ENCODE results near the gene ASB13. TPM values are rescaled to one million over a fixed set of nuclear protein-coding genes. Genes with fewer than 3 reads are reported as not detected.

ASB13 gene
- total RNA-seq, 4 donors from 2014 or later, result 9.9 to 27.7 (median 14.2) TPM

DNA sequence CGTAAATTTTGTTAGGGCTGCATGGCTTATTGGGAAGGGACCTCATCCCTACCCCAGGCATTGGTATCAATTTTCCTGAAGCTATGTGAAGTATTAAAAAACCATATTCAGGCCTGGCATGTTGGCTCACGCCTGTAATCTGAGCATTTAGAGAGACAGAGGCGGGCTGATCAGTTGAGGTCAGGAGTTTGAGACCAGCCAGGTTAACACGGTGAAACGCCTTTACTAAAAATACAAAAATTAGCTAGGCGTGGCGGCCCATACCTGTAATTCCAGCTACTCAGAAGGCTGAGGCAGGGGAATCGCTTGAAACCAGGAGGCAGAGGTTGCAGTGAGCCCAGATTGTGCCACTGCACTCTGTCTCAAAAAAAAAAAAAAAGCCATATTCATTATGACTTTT is 25.4 kb upstream of the ASB13 start:
- Histone ChIP-seq H3K9me3 (no peaks in the 10 kb centered on the region), H3K27ac (peak overlapping the region; percentile 77 to 79 (median 77)), H3K27me3 (no peaks in the 10 kb centered on the region), H3K4me3 (replicated peaks in 1 of 3) (peak overlapping the region in 1 of 3 donors; percentile 64), H3K36me3 (no peaks in the 10 kb centered on the region), H3K4me1 (peaks cover 23 to 24% of the 10 kb centered on the region in 2 donors)
- TF ChIP-seq, protein P1, sequence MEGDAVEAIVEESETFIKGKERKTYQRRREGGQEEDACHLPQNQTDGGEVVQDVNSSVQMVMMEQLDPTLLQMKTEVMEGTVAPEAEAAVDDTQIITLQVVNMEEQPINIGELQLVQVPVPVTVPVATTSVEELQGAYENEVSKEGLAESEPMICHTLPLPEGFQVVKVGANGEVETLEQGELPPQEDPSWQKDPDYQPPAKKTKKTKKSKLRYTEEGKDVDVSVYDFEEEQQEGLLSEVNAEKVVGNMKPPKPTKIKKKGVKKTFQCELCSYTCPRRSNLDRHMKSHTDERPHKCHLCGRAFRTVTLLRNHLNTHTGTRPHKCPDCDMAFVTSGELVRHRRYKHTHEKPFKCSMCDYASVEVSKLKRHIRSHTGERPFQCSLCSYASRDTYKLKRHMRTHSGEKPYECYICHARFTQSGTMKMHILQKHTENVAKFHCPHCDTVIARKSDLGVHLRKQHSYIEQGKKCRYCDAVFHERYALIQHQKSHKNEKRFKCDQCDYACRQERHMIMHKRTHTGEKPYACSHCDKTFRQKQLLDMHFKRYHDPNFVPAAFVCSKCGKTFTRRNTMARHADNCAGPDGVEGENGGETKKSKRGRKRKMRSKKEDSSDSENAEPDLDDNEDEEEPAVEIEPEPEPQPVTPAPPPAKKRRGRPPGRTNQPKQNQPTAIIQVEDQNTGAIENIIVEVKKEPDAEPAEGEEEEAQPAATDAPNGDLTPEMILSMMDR (IDR thresholded peaks at IDR 0.05), result no peak
- peak in 1 of 2 donors; percentile 28 for TF ChIP-seq POLR2A (IDR thresholded peaks at IDR 0.05)
- intact Hi-C loops (cut with DNase I), result no loop called here
- 31 to 60% methylated on average over 8 of the region's 8 CpGs for WGBS, 2 donors
- peak; percentile 64 to 72 for DNase-seq

DNA sequence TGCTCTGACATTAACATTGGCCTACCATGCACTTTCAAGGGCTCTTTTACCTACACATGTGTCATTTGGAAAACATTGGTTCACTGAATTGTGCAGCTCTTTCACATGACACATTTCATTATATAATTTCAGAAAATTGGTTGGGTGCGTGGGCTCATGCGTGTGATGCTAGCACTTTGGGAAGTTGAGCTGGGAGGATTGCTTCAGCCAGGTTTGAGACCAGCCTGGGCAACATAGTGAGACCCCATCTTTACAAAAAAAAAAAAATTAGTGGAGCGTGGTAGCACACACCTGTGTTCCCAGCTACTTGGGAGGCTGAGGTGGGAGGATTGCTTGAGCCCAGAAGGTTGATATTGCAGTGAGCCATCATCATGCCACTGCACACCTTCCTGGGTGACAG is 22.2 kb upstream of the ASB13 start:
- intact Hi-C loops (cut with DNase I), result loop anchor here (5.0 to 10.0 kb wide), 2 partner anchors 126 to 184 kb away; partner anchors contain the start of gene GDI2
- Histone ChIP-seq H3K36me3 (no peaks in the 10 kb centered on the region), H3K9me3 (no peaks in the 10 kb centered on the region), H3K4me1 (peaks cover 16 to 27% of the 10 kb centered on the region in 2 donors), H3K27ac (no peak overlapping the region), H3K4me3 (replicated peaks in 1 of 3) (no peak overlapping the region), H3K27me3 (no peaks in the 10 kb centered on the region)
- WGBS, 2 donors, result 93 to 97% methylated on average over 3 of the region's 3 CpGs
- TF ChIP-seq POLR2A (IDR thresholded peaks at IDR 0.05), result no peak
- TF ChIP-seq, protein P1 (IDR thresholded peaks at IDR 0.05), result no peak
- no peak for DNase-seq

DNA sequence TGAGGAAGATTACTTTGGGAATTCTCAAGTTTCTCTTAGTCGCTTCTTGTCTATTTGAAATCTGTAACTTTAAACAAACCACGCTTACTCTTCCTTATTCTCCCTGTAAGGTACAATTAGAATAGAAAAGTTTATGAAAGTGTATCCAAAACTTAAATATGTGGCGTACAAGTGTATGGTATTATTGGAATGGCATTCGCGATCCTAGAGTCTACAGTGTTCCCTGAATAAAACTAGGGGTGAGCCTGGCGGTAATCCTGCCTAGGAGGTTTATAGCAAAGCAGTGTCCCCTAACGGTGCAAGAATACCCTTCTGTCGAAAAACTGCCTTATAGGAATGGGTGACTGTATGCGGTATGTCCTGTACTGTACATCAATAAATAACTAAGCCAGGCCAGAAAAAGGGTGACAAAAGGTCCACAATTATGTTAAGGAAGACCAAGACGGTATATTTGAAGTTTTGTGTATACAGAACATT is 19.4 kb upstream of the ASB13 start:
- Histone ChIP-seq H3K27ac (peak overlapping the region in 2 of 3 donors; percentile 71 to 86), H3K9me3 (no peaks in the 10 kb centered on the region), H3K4me3 (replicated peaks in 1 of 3) (peak overlapping the region in 2 of 3 donors; percentile 96 to 98), H3K36me3 (no peaks in the 10 kb centered on the region), H3K4me1 (peaks cover 4 to 14% of the 10 kb centered on the region in 2 donors), H3K27me3 (no peaks in the 10 kb centered on the region)
- 9 to 11% methylated on average over 10 of the region's 10 CpGs for WGBS, 2 donors
- TF ChIP-seq, protein P1 (IDR thresholded peaks at IDR 0.05), result no peak
- TF ChIP-seq POLR2A (IDR thresholded peaks at IDR 0.05), result no peak
- intact Hi-C loops (cut with DNase I), result loop anchor here (5.0 to 10.0 kb wide), 2 partner anchors 129 to 186 kb away; partner anchors contain the start of gene GDI2
- no peak for DNase-seq

DNA sequence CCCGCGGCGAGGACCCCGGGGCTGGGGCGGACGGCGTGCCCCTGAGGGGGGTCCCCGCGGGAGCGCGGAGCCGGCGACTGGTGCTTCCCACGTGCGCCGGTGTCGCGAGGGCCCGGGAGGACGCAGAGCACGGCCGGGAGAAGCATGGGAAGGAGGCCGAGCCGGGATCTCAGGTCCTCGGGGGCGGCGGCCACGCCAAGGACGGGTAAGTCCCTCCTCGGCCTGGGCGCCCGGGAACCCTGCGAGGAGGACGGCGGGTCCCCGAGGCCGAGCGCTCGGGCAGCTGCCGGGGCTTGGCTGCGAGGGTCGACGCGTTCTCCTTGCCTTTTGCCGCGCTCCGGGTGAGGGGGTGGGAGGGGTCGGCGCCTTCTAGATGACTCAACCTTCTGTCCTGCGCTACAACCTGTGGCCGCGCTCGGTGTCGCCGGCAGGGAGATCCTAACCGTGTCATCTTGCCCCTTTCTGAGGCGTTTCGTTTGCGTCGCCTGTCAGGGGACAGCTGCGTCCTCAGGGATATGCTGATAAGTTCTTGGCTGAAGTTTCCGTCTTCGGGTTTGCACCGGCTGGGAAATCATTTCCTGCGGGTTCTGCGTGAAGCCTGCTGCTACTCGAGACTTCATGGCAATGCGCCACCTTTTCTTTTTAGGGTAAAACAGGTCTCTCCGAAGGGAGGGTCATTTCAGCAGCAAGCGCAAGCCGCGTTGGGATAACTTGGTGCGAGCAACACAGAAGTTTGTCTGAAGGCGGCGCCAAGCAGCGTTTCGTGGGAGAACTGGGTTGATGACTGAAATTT is 18.8 kb upstream of the ASB13 start:
- H3K4me1 ChIP-seq, result peaks cover 4 to 14% of the 10 kb centered on the region in 2 donors
- peak; percentile 74 to 80 for DNase-seq
- H3K27ac ChIP-seq, result peak overlapping the region; percentile 50 to 86 (median 71)
- intact Hi-C loops (cut with DNase I), result loop anchor here (5.0 to 10.0 kb wide), 2 partner anchors 130 to 187 kb away; partner anchors contain the start of gene GDI2
- H3K27me3 ChIP-seq, result no peaks in the 10 kb centered on the region
- H3K9me3 ChIP-seq, result no peaks in the 10 kb centered on the region
- H3K36me3 ChIP-seq, result no peaks in the 10 kb centered on the region
- WGBS, 2 donors, result 0% methylated on average over 27 to 56 of the region's 77 CpGs
- TF ChIP-seq, protein P1 (IDR thresholded peaks at IDR 0.05), result peak; percentile 12 to 61 (median 42)
- peak in 1 of 2 donors; percentile 21 for TF ChIP-seq POLR2A (IDR thresholded peaks at IDR 0.05)
- peak overlapping the region; percentile 76 to 98 (median 96) for H3K4me3 ChIP-seq (replicated peaks in 1 of 3)
